ENCODE results near the gene SLC38A6. TPM values are rescaled to one million over a fixed set of nuclear protein-coding genes. Genes with fewer than 3 reads are reported as not detected.

Gene SLC38A6
- total and polyA plus RNA-seq, 9 of the 15 experiments (the other 6 are each of a cell fraction or from before 2014, with no cell fraction given), result 9.8 to 40.3 (median 17.6) TPM

GRCh38 chr14:60984196-60984595 is 3.2 kb downstream of the SLC38A6 start (continued):
- TF ChIP-seq RBM17 (IDR thresholded peaks at IDR 0.05; ENCODE audit: borderline replicate concordance, low read depth, low read length), result no peak

GRCh38 chr14:60986500-60986899 is 5.5 kb downstream of the SLC38A6 start:
- peaks cover 68% of the 10 kb centered on the region; the same call in 2 of the 3 replicates for H3K36me3 ChIP-seq (ENCODE audit: control insufficient read depth, insufficient read depth, low read length)
- no peak overlapping the region for H3K9ac ChIP-seq (ENCODE audit: insufficient read depth in 1 of 2, low read depth in 2 of 2, low read length in 2 of 2)
- H3K4me3 ChIP-seq, result no peak overlapping the region
- H3K4me1 ChIP-seq (replicated peaks in 1 of 2; ENCODE audit: control insufficient read depth in 2 of 2, insufficient read depth in 2 of 2, low read length in 2 of 2), result peaks cover 6 to 30% of the 10 kb centered on the region in 2 experiments
- in situ Hi-C loops (cut with MboI) (no loop called here), intact Hi-C loops (cut with micrococcal nuclease) (loop anchor here (5.0 kb wide), 1 partner anchor 264 kb away; the partner anchor contains the start of gene SIX4)
- peaks cover 53% of the 10 kb centered on the region for H3K79me2 ChIP-seq (ENCODE audit: control insufficient read depth, insufficient read depth, low read length)
- H3K27ac ChIP-seq (ENCODE audit: extremely low read depth, low read depth, low read length), result no peak overlapping the region
- TF ChIP-seq NFXL1 (CRISPR knock-in tag; IDR thresholded peaks at IDR 0.05) (no peak), ZNF316 (IDR thresholded peaks at IDR 0.05) (peak; percentile 78), C11orf30 (IDR thresholded peaks at IDR 0.05; ENCODE audit: low read depth) (peak; percentile 71), PHF21A (IDR thresholded peaks at IDR 0.05; ENCODE audit: borderline replicate concordance, low read depth) (no peak), MAFG (tag; conservative IDR thresholded peaks at IDR 0.05) (0 out of 2 replicates have a peak, but pooled peaks have one; percentile 27)
- TF ChIP-seq, protein P1, sequence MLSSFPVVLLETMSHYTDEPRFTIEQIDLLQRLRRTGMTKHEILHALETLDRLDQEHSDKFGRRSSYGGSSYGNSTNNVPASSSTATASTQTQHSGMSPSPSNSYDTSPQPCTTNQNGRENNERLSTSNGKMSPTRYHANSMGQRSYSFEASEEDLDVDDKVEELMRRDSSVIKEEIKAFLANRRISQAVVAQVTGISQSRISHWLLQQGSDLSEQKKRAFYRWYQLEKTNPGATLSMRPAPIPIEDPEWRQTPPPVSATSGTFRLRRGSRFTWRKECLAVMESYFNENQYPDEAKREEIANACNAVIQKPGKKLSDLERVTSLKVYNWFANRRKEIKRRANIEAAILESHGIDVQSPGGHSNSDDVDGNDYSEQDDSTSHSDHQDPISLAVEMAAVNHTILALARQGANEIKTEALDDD (IDR thresholded peaks at IDR 0.05), result no peak
- ChIA-PET CTCF (ENCODE audit: low intra/inter-chr PET ratio) (no interaction called here), POLR2A (no interaction called here)
- no peak for FAIRE-seq
- no peak for DNase-seq (ENCODE audit: extremely low read depth in 1 of 4, low spot score in 3 of 4)
- no peak overlapping the region for H2AFZ ChIP-seq (ENCODE audit: low read depth, low read length)
- H3K27me3 ChIP-seq (ENCODE audit: control insufficient read depth in 2 of 2, insufficient read depth in 2 of 2, low read length in 2 of 2), result no peaks in the 10 kb centered on the region
- H3K4me2 ChIP-seq (ENCODE audit: insufficient read depth, low read length), result no peak overlapping the region
- H3K9me1 ChIP-seq (ENCODE audit: control insufficient read depth, insufficient read depth, low read length), result no peaks in the 10 kb centered on the region
- no TSS peak for BruUV-seq (replicated peaks)
- no peak for ATAC-seq
- WGBS (ENCODE audit: insufficient coverage, low coverage, missing lambda C conversion rate), result no CpG with 5 or more reads among the region's 2 CpGs
- H4K20me1 ChIP-seq (replicated peaks; ENCODE audit: control insufficient read depth, insufficient read depth, low read length), result no peaks in the 10 kb centered on the region
- H3K9me3 ChIP-seq (replicated peaks; ENCODE audit: control insufficient read depth, insufficient read depth, low read depth, low read length), result no peaks in the 10 kb centered on the region

Measured in K562 (cell line).